B cell (primary cell): ENCODE data around the gene LRRC4B. TPM values are rescaled to one million over a fixed set of nuclear protein-coding genes. Genes with fewer than 3 reads are reported as not detected.

Source experiments
- ATAC-seq: fragments of 200-7000 bp; cut with Tn5 transposase; one replicate; pipeline ENCODE4 v1.10.0; 2021; ENCODE audit warnings: low read depth, mild to moderate bottlenecking, moderate number of reproducible peaks, moderate library complexity
- CTCF ChIA-PET: fragments of 350-600 bp; sonication (Branson Sonifier 250); formaldehyde crosslinking; loops from one replicate; lab custom pipeline; 2021; ENCODE audit warnings: antibody characterized with exemption, inconsistent platforms; lab: Charles Lee
- POLR2A ChIA-PET: fragments of 350-600 bp; sonication (Branson Sonifier 250); formaldehyde crosslinking; loops from one replicate; lab custom pipeline; 2021; ENCODE audit warnings: antibody characterized with exemption; lab: Charles Lee
- DNase-seq: peaks from one replicate; pipeline ENCODE4 v3.0.0; 2013
- H2AFZ ChIP-seq: 2 replicates; pipeline ENCODE4 v1.6.1; 2012; ENCODE audit warnings: mild to moderate bottlenecking, low read depth, low read length; ENCODE audit not compliant: insufficient read depth, poor library complexity, severe bottlenecking
- H3K27ac ChIP-seq, 2 donors: 1 replicate in 1 of 2; 2 replicates in 1 of 2; pipeline ENCODE4 v1.5.1; 2012 to 2013; ENCODE audit warnings: low read length in 2 of 2, mild to moderate bottlenecking in 2 of 2, moderate library complexity in 1 of 2
- H3K27me3 ChIP-seq, 4 experiments: fragments of 200-600 bp in 1 of 4; sonication (generic) in 1 of 4; replicated peaks in 1 of 4; 1 replicate in 2 of 4; 2 replicates in 2 of 4; pipeline versions ENCODE4 v1.6.1 to v1.7.0; 2013 to 2016; ENCODE audit warnings: low read length in 3 of 4, mild to moderate bottlenecking in 2 of 4, mixed read lengths in 1 of 4, moderate library complexity in 1 of 4; ENCODE audit not compliant: insufficient read depth in 4 of 4, control insufficient read depth in 3 of 4; ENCODE audit errors: control extremely low read depth in 1 of 4
- H3K36me3 ChIP-seq, 2 experiments: replicated peaks in 1 of 2; 1 replicate in 1 of 2; 2 replicates in 1 of 2; pipeline versions ENCODE4 v1.6.1 to v1.7.1; 2013; ENCODE audit warnings: low read length in 1 of 2; ENCODE audit not compliant: insufficient read depth in 2 of 2, control insufficient read depth in 1 of 2; ENCODE audit errors: control extremely low read depth in 1 of 2, extremely low read depth in 1 of 2
- H3K4me1 ChIP-seq, 2 donors: fragments of 200-600 bp in 1 of 2; sonication (generic) in 1 of 2; 1 replicate in 1 of 2; 2 replicates in 1 of 2; pipeline versions ENCODE4 v1.5.1 to v1.6.1; 2013 to 2017; ENCODE audit warnings: low read length in 2 of 2; ENCODE audit not compliant: control insufficient read depth in 2 of 2, insufficient read depth in 2 of 2
- H3K4me2 ChIP-seq: replicated peaks from 2 replicates; pipeline ENCODE3; 2012; ENCODE audit warnings: mild to moderate bottlenecking, low read depth, low read length; ENCODE audit not compliant: poor library complexity, severe bottlenecking
- H3K4me3 ChIP-seq, 5 experiments: fragments of 200-600 bp in 1 of 5; sonication (generic) in 1 of 5; 1 replicate in 3 of 5; 2 replicates in 2 of 5; pipeline versions ENCODE4 v1.5.1 to v1.7.0; 2011 to 2016; ENCODE audit warnings: low read length in 4 of 5, mild to moderate bottlenecking in 4 of 5, low read depth in 2 of 5, control low read depth in 1 of 5, moderate library complexity in 1 of 5; ENCODE audit not compliant: insufficient read depth in 1 of 5; ENCODE audit errors: control extremely low read depth in 1 of 5, extremely low read depth in 1 of 5
- H3K79me2 ChIP-seq: fragments of 200-600 bp; sonication (generic); one replicate; pipeline ENCODE4 v1.6.0; 2016; ENCODE audit warnings: low read length; ENCODE audit not compliant: control insufficient read depth, insufficient read depth
- H3K9ac ChIP-seq: fragments of 200-600 bp; sonication (generic); 2 replicates; pipeline ENCODE4 v1.6.1; 2017; ENCODE audit warnings: mild to moderate bottlenecking, low read length, moderate library complexity
- H3K9me3 ChIP-seq, 3 donors: one replicate each; pipeline versions ENCODE4 v1.6.1 to v1.7.1; 2013; ENCODE audit warnings: low read length in 2 of 3; ENCODE audit not compliant: control insufficient read depth in 2 of 3, insufficient read depth in 1 of 3; ENCODE audit errors: control extremely low read depth in 1 of 3
- H4K20me1 ChIP-seq: 2 replicates; pipeline ENCODE4 v1.6.0; 2012; ENCODE audit warnings: mild to moderate bottlenecking, low read length; ENCODE audit not compliant: insufficient read depth, control insufficient read depth, poor library complexity, severe bottlenecking
- H3K27ac Mint-ChIP-seq: one replicate; pipeline ENCODE4 v1.8.0; 2021; ENCODE audit warnings: mixed read lengths
- H3K27me3 Mint-ChIP-seq: one replicate; pipeline ENCODE4 v1.8.0; 2021; ENCODE audit warnings: mixed read lengths
- H3K4me1 Mint-ChIP-seq: one replicate; pipeline ENCODE4 v1.8.0; 2021; ENCODE audit warnings: mixed read lengths
- H3K4me3 Mint-ChIP-seq: one replicate; pipeline ENCODE4 v1.8.0; 2021; ENCODE audit warnings: mixed read lengths
- H3K9me3 Mint-ChIP-seq: one replicate; pipeline ENCODE4 v1.8.0; 2022; ENCODE audit warnings: mixed read lengths; ENCODE audit not compliant: insufficient read depth
- CTCF ChIP-seq: fragments of 200-600 bp; IDR thresholded peaks from one replicate; pipeline ENCODE4 v1.8.0; 2022; ENCODE audit warnings: antibody characterized with exemption, mild to moderate bottlenecking
- EZH2 ChIP-seq: IDR thresholded peaks from 2 replicates; pipeline ENCODE4 v1.6.1; 2012; ENCODE audit warnings: borderline replicate concordance, low read depth, mild to moderate bottlenecking, moderate library complexity, low read length; ENCODE audit not compliant: insufficient read depth, poor library complexity, severe bottlenecking
- WGBS: methylation state at CpG from one replicate; pipeline ENCODE4 v1.1.5; 2013; ENCODE audit warnings: missing lambda C conversion rate; ENCODE audit not compliant: insufficient coverage; 5-methylcytosine and 5-hydroxymethylcytosine counted together
- intact Hi-C: fragments of 100-400 bp; cut with micrococcal nuclease; formaldehyde crosslinking; loops from one replicate; pipeline ENCODE4 v1.10.0; 2022
- polyA plus RNA-seq: library from polyadenylated mRNA; depleted of rRNA; stranded (reverse); fragments of >200 nt; gene quantifications from 2 replicates; pipeline ENCODE4 v1.2.3, GENCODE V29; 2012
- total RNA-seq, 2 donors: library from RNA; stranded (reverse); fragments of 120-200 nt in 1 of 2; gene quantifications; 1 replicate in 1 of 2; 2 replicates in 1 of 2; pipeline versions ENCODE4 v1.2.3 to v1.2.4, GENCODE V29; 2013 to 2022

Gene LRRC4B
- total and polyA plus RNA-seq, 2 donors (not counting 1 experiment from before 2014, with no cell fraction given), result 0.03 TPM; not detected in 1

GRCh38 chr19:50565984-50566903, 2.0 kb downstream of the LRRC4B start:
- Histone ChIP-seq H3K79me2 (no peaks in the 10 kb centered on the region), H3K27ac (no peak overlapping the region), H3K9ac (no peak overlapping the region), H3K36me3 (no peaks in the 10 kb centered on the region), H2AFZ (no peak overlapping the region), H3K27me3 (peaks cover 0 to 58% (median 12%) of the 10 kb centered on the region in 4 experiments), H4K20me1 (no peaks in the 10 kb centered on the region), H3K9me3 (peaks cover 0 to 13% (median 0%) of the 10 kb centered on the region in 3 donors), H3K4me1 (peaks cover 18 to 23% of the 10 kb centered on the region in 2 donors), H3K4me3 (no peak overlapping the region), H3K4me2 (peak overlapping the region; percentile 48)
- intact Hi-C loops, result no loop called here
- Mint-ChIP-seq H3K9me3 (no peaks in the 10 kb centered on the region), H3K4me3 (peak overlapping the region; percentile 19), H3K27me3 (peaks cover 53% of the 10 kb centered on the region), H3K4me1 (peaks cover 12% of the 10 kb centered on the region), H3K27ac (no peak overlapping the region)
- CTCF ChIA-PET, result no interaction called here
- no peak for TF ChIP-seq CTCF
- TF ChIP-seq EZH2, result no peak
- ATAC-seq (no peak), DNase-seq (peak; percentile 15)
- POLR2A ChIA-PET, result no interaction called here
- WGBS, result 8% methylated on average over 19 of the region's 36 CpGs
